IPS-15b (cell line): ENCODE results near the gene COBLL1.
"Not testable (repeated sequence)": the region's sequence is repeated elsewhere in the genome, so short reads cannot be mapped to it uniquely, and the experiment has no call there.

Experiments
- H3K27me3 ChIP-seq: one replicate; pipeline ENCODE4 v1.6.1; 2013; ENCODE audit warnings: low read length; ENCODE audit not compliant: control insufficient read depth, insufficient read depth
- H3K36me3 ChIP-seq: one replicate; pipeline ENCODE4 v1.6.1; 2013; ENCODE audit warnings: low read length; ENCODE audit not compliant: control insufficient read depth, insufficient read depth
- H3K4me1 ChIP-seq: one replicate; pipeline ENCODE4 v1.6.1; 2013; ENCODE audit warnings: mild to moderate bottlenecking, low read length; ENCODE audit not compliant: control insufficient read depth, insufficient read depth
- H3K4me3 ChIP-seq: one replicate; pipeline ENCODE4 v1.5.1; 2013; ENCODE audit warnings: low read depth, low read length
- H3K9ac ChIP-seq: one replicate; pipeline ENCODE4 v1.6.1; 2013; ENCODE audit warnings: low read depth, mild to moderate bottlenecking, low read length
- H3K9me3 ChIP-seq: one replicate; pipeline ENCODE4 v1.6.1; 2013; ENCODE audit warnings: mild to moderate bottlenecking, low read length; ENCODE audit not compliant: control insufficient read depth, insufficient read depth

COBLL1 gene

DNA sequence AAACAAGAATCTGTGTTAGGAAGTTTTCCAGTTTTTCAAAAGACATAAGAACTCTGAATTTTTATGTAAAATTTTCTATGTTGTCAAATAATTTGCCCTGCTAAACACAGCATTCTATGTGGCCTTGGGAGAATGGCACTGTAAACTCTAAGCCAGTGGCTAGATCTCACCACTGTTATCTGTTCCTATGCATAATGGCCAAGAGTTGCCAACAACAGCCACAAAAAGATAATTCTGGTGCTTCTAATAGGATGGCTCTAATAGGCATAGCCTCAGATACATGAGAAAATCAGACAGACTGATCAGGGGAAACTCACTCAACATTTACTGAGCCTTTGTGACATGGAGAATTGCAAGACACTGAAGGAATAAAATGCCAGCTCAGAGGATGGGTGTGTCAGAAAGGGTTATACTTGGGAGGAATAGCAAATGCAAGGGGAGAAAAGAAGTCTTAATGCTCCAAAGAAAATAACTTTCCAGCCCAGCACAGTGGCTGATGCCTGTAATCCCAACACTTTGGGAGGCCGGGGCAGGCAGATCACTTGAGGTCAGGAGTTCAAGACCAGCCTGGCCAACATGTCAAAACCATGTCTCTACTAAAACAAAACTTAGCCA is 63.7 kb downstream of the COBLL1 start:
- Histone ChIP-seq H3K27me3 (no peaks in the 10 kb centered on the region), H3K4me3 (no peak overlapping the region), H3K36me3 (no peaks in the 10 kb centered on the region), H3K4me1 (no peaks in the 10 kb centered on the region), H3K9me3 (no peaks in the 10 kb centered on the region), H3K9ac (no peak overlapping the region)

- H3K9ac ChIP-seq = no peak overlapping the region
These were observed 68.0 kb downstream of the COBLL1 start for GRCh38 chr2:164773635-164774034.

DNA sequence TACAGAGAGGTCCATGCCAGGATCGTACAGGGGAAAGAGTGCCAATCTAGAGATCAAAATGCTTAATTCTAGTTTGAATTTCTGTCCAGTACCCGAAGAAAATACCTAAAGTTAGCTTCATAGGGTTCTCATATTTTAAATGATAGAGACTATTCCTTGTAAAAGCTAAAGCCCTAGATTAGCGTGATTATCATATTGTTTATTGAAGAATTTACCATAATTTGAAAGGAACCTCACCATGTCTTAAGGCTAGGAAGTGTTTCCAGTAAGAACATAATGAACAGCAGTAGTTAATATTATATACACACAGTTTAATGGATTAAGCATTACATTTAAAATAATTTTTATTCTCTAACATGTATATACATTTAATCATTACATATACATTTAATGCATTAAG is 68.5 kb downstream of the COBLL1 start:
- Histone ChIP-seq H3K4me3 (no peak overlapping the region), H3K9ac (no peak overlapping the region), H3K9me3 (no peaks in the 10 kb centered on the region), H3K36me3 (no peaks in the 10 kb centered on the region), H3K27me3 (no peaks in the 10 kb centered on the region), H3K4me1 (peaks cover 2% of the 10 kb centered on the region)

More at GRCh38 chr2:164773635-164774034, 68.0 kb downstream of the COBLL1 start:
- no peak overlapping the region for H3K4me3 ChIP-seq
- peaks cover 2% of the 10 kb centered on the region for H3K4me1 ChIP-seq
- no peaks in the 10 kb centered on the region for H3K36me3 ChIP-seq
- no peaks in the 10 kb centered on the region for H3K9me3 ChIP-seq
- no peaks in the 10 kb centered on the region for H3K27me3 ChIP-seq

DNA sequence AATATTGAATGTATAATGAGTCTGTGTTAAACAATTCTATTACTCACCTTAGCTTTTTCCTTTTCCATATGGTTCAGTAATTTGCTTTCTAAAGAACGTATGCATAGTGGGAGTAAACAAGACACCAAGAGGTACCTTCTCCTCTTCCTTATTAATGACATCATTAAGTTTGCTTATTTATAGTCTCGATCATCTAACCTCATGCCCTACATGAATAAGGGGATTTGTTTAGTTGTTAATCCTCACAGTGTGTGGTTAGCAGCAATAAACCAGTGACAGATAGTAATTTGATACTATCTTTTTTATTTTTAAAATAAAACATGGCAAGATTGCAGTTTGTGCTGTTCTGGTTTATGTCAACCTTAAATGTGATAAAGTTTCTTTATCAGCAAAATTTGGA is 69.7 kb downstream of the COBLL1 start:
- Histone ChIP-seq H3K27me3 (no peaks in the 10 kb centered on the region), H3K4me1 (peaks cover 2% of the 10 kb centered on the region), H3K9me3 (no peaks in the 10 kb centered on the region), H3K36me3 (no peaks in the 10 kb centered on the region), H3K9ac (no peak overlapping the region), H3K4me3 (no peak overlapping the region)

- H3K27me3 ChIP-seq = no peaks in the 10 kb centered on the region
- no peak overlapping the region for H3K4me3 ChIP-seq
- H3K9ac ChIP-seq = no peak overlapping the region
- peaks cover 2% of the 10 kb centered on the region for H3K4me1 ChIP-seq
- H3K36me3 ChIP-seq = no peaks in the 10 kb centered on the region
- no peaks in the 10 kb centered on the region for H3K9me3 ChIP-seq
These were observed 71.2 kb downstream of the COBLL1 start for GRCh38 chr2:164770421-164770916.

DNA sequence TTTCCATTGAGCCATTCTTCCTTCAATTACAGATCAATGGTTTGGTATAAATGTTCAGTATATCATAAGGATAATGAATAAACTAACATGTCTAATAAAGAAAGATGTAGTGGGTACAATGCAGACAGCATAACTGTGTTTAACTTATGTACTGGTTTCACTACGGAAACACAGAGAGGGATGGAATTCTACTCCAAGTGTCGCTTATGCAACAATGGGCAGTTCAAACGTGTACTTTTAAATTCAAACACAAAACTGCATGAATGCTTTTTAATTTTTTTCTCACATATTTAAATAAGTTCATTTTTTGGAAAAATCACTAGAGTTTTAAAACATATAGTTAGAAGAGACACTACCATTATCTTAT is 74.7 kb downstream of the COBLL1 start:
- no peaks in the 10 kb centered on the region for H3K9me3 ChIP-seq
- H3K27me3 ChIP-seq = no peaks in the 10 kb centered on the region
- H3K4me1 ChIP-seq = peaks cover 2% of the 10 kb centered on the region
- H3K9ac ChIP-seq = no peak overlapping the region
- no peaks in the 10 kb centered on the region for H3K36me3 ChIP-seq
- no peak overlapping the region for H3K4me3 ChIP-seq

DNA sequence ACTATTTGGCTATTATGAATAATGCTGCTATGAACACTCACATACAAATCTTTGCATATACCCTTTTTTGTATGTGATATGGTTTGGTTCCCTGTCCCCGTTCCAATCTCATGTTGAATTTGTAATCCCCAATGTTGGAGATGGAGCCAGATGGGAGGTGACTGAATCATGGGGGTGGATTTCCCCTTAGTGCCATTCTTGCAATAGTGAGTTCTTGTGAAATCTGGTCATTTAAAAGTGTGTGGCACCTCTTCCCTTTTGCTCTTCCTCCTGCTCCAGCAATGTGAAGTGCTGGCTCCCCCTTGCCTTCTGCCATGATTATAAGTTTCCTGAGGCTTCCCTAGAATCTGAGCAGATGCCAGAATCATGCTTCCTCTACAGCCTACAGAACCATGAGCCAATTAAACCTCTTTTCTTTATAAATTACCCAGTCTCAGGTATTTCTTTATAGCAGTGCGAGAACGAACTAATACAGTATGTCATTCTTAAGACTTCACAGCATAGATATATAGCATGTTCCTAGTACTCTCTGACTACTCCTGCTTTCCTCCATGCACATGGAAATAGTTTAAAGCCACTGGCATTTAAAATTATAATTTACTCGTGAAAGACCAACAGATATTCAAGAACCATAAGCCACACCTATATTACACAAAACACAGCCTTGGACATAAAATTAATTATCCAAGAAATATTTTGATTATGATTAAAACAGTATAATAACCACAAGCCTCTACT is 75.2 kb downstream of the COBLL1 start:
- H3K9me3 ChIP-seq = no peaks in the 10 kb centered on the region
- no peaks in the 10 kb centered on the region for H3K27me3 ChIP-seq
- H3K4me1 ChIP-seq = peaks cover 2% of the 10 kb centered on the region
- no peaks in the 10 kb centered on the region for H3K36me3 ChIP-seq
- H3K9ac ChIP-seq = no peak overlapping the region
- H3K4me3 ChIP-seq = no peak overlapping the region

GRCh38 chr2:164764996-164765395 is 76.6 kb downstream of the COBLL1 start:
- Histone ChIP-seq H3K9ac (no peak overlapping the region), H3K4me3 (no peak overlapping the region), H3K9me3 (no peaks in the 10 kb centered on the region), H3K36me3 (no peaks in the 10 kb centered on the region), H3K27me3 (no peaks in the 10 kb centered on the region), H3K4me1 (no peaks in the 10 kb centered on the region)

DNA sequence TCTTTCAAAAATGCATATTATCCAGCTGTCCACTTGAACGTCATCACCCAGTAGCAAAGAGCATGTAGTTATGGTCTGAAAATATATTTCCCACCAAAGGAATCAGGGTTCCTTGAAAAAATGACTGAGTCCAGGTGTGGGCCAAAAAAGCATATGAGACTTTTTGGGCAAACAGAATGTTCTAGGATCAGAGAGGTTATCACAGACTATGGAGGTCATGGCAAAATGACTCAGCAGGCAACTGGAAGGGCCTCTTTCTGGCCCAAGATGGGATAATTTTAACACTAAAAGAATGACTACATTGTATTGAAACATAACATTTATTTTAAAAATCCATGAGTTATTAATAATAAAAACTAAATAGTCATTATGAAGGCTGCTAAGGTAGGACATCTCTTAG is 77.1 kb downstream of the COBLL1 start:
- Histone ChIP-seq H3K9me3 (no peaks in the 10 kb centered on the region), H3K36me3 (no peaks in the 10 kb centered on the region), H3K4me3 (no peak overlapping the region), H3K4me1 (no peaks in the 10 kb centered on the region), H3K9ac (no peak overlapping the region), H3K27me3 (no peaks in the 10 kb centered on the region)

DNA sequence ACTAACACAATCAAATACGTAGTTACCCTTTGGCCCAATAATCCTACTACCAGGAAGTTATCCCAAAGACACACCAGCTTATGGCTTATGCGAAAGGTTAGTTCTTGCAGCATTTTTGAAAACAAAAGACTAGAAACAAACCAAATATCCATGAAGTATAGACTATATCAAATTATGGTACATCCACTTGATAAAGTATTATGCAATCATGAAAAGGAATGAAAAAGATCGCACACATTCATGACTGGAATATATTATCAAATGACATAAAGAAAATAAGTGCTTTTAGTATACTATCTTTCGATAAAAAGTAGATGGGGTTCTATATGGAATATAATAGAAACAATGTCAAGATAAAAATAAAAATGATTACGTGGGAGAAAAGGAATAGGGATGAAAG is 78.2 kb downstream of the COBLL1 start:
- Histone ChIP-seq H3K4me3 (no peak overlapping the region), H3K36me3 (no peaks in the 10 kb centered on the region), H3K27me3 (no peaks in the 10 kb centered on the region), H3K4me1 (no peaks in the 10 kb centered on the region), H3K9me3 (no peaks in the 10 kb centered on the region), H3K9ac (no peak overlapping the region)

DNA sequence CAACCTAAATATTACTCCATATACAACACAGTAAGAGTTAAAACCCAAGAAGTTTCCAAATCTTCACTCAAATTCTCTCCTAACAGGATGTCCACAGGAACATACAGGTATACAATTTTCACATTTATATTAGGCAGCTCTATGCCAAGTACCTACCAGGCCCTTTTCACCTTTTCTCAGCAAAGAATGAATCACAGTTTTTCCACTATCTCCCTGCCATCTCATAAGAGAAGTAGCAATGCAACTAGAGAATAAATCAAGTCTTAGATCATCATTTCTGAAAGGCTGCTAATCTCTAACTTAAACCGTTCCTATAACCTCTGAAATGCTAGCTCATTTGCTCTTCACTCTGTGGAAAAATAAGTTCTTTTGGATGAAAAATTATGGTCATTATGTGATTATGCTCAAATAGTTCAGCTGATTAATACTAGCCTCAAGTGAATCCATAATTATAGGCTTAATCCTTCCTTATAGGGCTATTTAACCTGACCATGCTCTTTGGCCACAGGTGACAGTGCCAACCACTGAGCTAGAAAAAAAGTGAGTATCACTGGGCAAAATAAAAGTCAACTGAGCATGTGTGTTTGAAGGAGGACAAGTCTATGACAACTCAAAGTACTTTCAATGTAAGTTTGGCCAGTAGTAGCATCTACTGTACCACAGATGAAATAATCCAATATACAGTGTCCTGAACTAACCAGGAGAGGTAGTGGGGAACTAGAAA is 79.7 kb downstream of the COBLL1 start:
- no peaks in the 10 kb centered on the region for H3K4me1 ChIP-seq
- H3K9me3 ChIP-seq = no peaks in the 10 kb centered on the region
- H3K4me3 ChIP-seq = no peak overlapping the region
- no peaks in the 10 kb centered on the region for H3K27me3 ChIP-seq
- no peak overlapping the region for H3K9ac ChIP-seq
- H3K36me3 ChIP-seq = no peaks in the 10 kb centered on the region

DNA sequence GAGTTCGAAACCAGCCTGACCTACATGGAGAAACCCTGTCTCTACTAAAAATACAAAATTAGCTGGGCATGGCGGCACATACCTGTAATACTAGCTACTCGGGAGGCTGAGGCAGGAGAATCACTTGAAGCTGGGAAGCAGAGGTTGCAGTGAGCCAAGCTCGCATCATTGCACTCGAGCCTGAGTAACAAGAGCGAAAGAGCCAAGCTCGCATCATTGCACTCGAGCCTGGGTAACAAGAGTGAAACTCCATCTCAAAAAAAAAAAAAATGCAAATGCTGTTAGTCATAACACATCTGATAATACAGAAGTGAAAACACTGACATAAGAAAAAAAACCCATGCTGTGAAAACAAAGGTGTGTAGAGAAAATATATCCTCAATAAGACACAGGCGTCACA is 80.4 kb downstream of the COBLL1 start:
- H3K9ac ChIP-seq, H3K36me3 ChIP-seq, H3K4me3 ChIP-seq, H3K27me3 ChIP-seq, H3K9me3 ChIP-seq, H3K4me1 ChIP-seq: not testable (repeated sequence)
